ENCODE data around the gene CD109. TPM values are rescaled to one million over a fixed set of nuclear protein-coding genes. Genes with fewer than 3 reads are reported as not detected.

The CD109 gene
- total RNA-seq, 1 experiment from 2014 or later: 46.1 TPM

GRCh38 chr6:73743081-73743480 lies 47.1 kb downstream of the CD109 start:
- Histone ChIP-seq H3K4me3 (ENCODE audit: low read depth in 2 of 2, low read length in 2 of 2) (no peak overlapping the region), H3K27ac (ENCODE audit: low read length) (no peak overlapping the region), H3K4me1 (ENCODE audit: control insufficient read depth, insufficient read depth, low read length) (no peaks in the 10 kb centered on the region), H3K36me3 (ENCODE audit: control insufficient read depth, insufficient read depth, low read length) (no peaks in the 10 kb centered on the region), H3K9me3 (ENCODE audit: control insufficient read depth, insufficient read depth, low read depth, low read length) (no peaks in the 10 kb centered on the region), H3K27me3 (ENCODE audit: control insufficient read depth, insufficient read depth, low read length) (no peaks in the 10 kb centered on the region)
- no peak for TF ChIP-seq SIN3A (IDR thresholded peaks at IDR 0.05; ENCODE audit: borderline replicate concordance, insufficient read depth, low read depth, low read length)
- TF ChIP-seq CTCF (IDR thresholded peaks at IDR 0.05): no peak
- no peak for TF ChIP-seq POLR2AphosphoS5 (IDR thresholded peaks at IDR 0.05; ENCODE audit: low read depth, low read length)
- TF ChIP-seq REST (IDR thresholded peaks at IDR 0.05; ENCODE audit: insufficient read depth in 1 of 2, low read depth in 2 of 2, low read length in 1 of 2): no peak
- no peak for TF ChIP-seq TCF7L2 (IDR thresholded peaks at IDR 0.05; ENCODE audit: low read depth, low read length)
- intact Hi-C loops (cut with micrococcal nuclease; ENCODE audit: unreplicated experiment): no loop called here
- in situ Hi-C loops (cut with HindIII; ENCODE audit: low pct_unique_long_range_greater_than_20kb, low sequenced_read_pairs): no loop called here
- BruUV-seq (replicated peaks): no TSS peak
- POLR2A ChIA-PET: no interaction called here
- ATAC-seq (no peak), DNase-seq (ENCODE audit: low read depth, low spot score) (no peak)
- CTCF ChIA-PET: no interaction called here

- no peak for DNase-seq (ENCODE audit: low read depth, low spot score)
- Histone ChIP-seq H3K36me3 (ENCODE audit: control insufficient read depth, insufficient read depth, low read length) (no peaks in the 10 kb centered on the region), H3K27me3 (ENCODE audit: control insufficient read depth, insufficient read depth, low read length) (no peaks in the 10 kb centered on the region), H3K9me3 (ENCODE audit: control insufficient read depth, insufficient read depth, low read depth, low read length) (no peaks in the 10 kb centered on the region), H3K4me3 (ENCODE audit: low read depth in 2 of 2, low read length in 2 of 2) (no peak overlapping the region), H3K27ac (ENCODE audit: low read length) (no peak overlapping the region), H3K4me1 (ENCODE audit: control insufficient read depth, insufficient read depth, low read length) (no peaks in the 10 kb centered on the region)
- ChIA-PET POLR2A (no interaction called here), CTCF (no interaction called here)
- TF ChIP-seq SIN3A (IDR thresholded peaks at IDR 0.05; ENCODE audit: borderline replicate concordance, insufficient read depth, low read depth, low read length) (no peak), CTCF (IDR thresholded peaks at IDR 0.05) (no peak), POLR2AphosphoS5 (IDR thresholded peaks at IDR 0.05; ENCODE audit: low read depth, low read length) (no peak), TCF7L2 (IDR thresholded peaks at IDR 0.05; ENCODE audit: low read depth, low read length) (no peak), REST (IDR thresholded peaks at IDR 0.05; ENCODE audit: insufficient read depth in 1 of 2, low read depth in 2 of 2, low read length in 1 of 2) (no peak)
- BruUV-seq (replicated peaks): no TSS peak
- ATAC-seq: no peak
- in situ Hi-C loops (cut with HindIII; ENCODE audit: low pct_unique_long_range_greater_than_20kb, low sequenced_read_pairs) (no loop called here), intact Hi-C loops (cut with micrococcal nuclease; ENCODE audit: unreplicated experiment) (no loop called here)
These were observed 47.6 kb downstream of the CD109 start for GRCh38 chr6:73743556-73743955.

All from Panc1 (cell line).